ENCODE measurements around the gene GALNT18.

DNA sequence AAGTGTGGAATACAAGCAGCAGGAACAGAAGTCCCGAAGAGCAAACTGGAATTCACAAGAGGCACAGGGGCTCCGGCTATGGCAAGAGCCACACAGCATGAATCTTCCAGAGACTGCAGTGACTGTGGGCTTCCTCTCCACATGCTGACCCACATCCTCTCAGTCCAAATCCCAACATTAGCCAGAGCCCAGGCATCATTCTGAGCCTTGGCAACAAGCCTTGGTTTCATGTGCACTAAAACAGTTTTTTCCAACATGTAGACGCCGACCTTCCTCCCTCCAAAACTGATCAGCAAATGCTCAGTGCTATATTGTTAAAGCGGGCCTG, 177.0 kb downstream of the GALNT18 start:
- TF ChIP-seq ZFP30 (CRISPR knock-in tag; IDR thresholded peaks at IDR 0.05) (no peak), OSR1 (CRISPR knock-in tag; IDR thresholded peaks at IDR 0.05) (no peak), SNAI2 (CRISPR knock-in tag; IDR thresholded peaks at IDR 0.05) (no peak), CREB5 (CRISPR knock-in tag; IDR thresholded peaks at IDR 0.05; ENCODE audit: low read depth) (no peak), TOX (CRISPR knock-in tag; IDR thresholded peaks at IDR 0.05; ENCODE audit: borderline replicate concordance) (no peak)
- TF ChIP-seq, protein P1, sequence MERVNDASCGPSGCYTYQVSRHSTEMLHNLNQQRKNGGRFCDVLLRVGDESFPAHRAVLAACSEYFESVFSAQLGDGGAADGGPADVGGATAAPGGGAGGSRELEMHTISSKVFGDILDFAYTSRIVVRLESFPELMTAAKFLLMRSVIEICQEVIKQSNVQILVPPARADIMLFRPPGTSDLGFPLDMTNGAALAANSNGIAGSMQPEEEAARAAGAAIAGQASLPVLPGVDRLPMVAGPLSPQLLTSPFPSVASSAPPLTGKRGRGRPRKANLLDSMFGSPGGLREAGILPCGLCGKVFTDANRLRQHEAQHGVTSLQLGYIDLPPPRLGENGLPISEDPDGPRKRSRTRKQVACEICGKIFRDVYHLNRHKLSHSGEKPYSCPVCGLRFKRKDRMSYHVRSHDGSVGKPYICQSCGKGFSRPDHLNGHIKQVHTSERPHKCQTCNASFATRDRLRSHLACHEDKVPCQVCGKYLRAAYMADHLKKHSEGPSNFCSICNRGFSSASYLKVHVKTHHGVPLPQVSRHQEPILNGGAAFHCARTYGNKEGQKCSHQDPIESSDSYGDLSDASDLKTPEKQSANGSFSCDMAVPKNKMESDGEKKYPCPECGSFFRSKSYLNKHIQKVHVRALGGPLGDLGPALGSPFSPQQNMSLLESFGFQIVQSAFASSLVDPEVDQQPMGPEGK (CRISPR knock-in tag; IDR thresholded peaks at IDR 0.05; ENCODE audit: borderline replicate concordance), result no peak
- TF ChIP-seq, protein P2, sequence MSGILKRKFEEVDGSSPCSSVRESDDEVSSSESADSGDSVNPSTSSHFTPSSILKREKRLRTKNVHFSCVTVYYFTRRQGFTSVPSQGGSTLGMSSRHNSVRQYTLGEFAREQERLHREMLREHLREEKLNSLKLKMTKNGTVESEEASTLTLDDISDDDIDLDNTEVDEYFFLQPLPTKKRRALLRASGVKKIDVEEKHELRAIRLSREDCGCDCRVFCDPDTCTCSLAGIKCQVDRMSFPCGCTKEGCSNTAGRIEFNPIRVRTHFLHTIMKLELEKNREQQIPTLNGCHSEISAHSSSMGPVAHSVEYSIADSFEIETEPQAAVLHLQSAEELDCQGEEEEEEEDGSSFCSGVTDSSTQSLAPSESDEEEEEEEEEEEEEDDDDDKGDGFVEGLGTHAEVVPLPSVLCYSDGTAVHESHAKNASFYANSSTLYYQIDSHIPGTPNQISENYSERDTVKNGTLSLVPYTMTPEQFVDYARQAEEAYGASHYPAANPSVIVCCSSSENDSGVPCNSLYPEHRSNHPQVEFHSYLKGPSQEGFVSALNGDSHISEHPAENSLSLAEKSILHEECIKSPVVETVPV (CRISPR knock-in tag; IDR thresholded peaks at IDR 0.05), result no peak

Data from SK-N-SH treated with all-trans-retinoic acid at 6 μM for 48 hours (cell line).